ENCODE data around the gene CCNJL.

Gene CCNJL

GRCh38 chr5:160211352-160211751 lies 101.0 kb downstream of the CCNJL start:
- DNase-seq: no peak

GRCh38 chr5:160210606-160211005 lies 101.8 kb downstream of the CCNJL start:
- DNase-seq: no peak

- DNase-seq: no peak
Measured at GRCh38 chr5:160209917-160210316, 102.4 kb downstream of the CCNJL start.

- DNase-seq: no peak
Measured at GRCh38 chr5:160207061-160207460, 105.3 kb downstream of the CCNJL start.

Data from activated CD4-positive, alpha-beta T cell treated with anti-CD3 and anti-CD28 coated beads for 4 hours (primary cell).